Measurements from ENCODE around the gene SEZ6. TPM values are rescaled to one million over a fixed set of nuclear protein-coding genes. Genes with fewer than 3 reads are reported as not detected.

Gene SEZ6
- total RNA-seq, 1 experiment from 2014 or later = not detected

DNA sequence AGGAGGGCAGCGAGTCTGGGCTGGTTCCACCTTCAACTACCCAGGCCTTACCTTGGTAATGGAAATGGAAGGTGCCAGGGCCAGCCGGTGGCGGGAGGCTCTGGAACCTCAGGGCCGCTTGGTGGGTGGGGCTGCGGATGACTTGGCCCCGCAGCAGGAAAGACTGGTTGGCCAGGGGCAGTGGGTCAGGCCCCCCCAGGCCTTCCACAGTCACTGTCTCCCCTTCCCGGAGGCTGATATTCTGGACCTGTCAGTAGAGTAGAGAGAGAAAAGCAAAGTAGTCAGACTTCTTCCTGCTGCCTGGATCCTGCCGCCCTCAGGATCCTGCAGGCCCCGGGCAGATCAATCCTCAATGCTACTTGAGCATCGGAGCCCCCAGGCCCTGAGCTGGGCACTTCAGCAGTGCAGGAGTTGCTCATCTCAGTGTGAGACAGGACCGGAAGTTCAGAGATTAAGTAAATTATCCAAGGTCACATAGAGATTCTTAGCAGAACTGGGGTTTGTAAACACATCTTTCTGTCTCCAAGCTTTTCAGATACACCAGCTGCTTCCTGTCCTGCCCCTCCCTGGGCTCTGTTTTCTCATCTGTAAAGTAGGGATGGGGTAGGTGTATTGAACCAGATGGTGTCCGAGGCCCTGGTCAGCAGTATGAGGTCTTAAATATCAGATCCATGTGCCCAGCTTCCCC, 36.0 kb downstream of the SEZ6 start:
- Histone ChIP-seq H3K4me3 (no peak overlapping the region), H3K27ac (no peak overlapping the region), H3K79me2 (ENCODE audit: low read depth) (no peaks in the 10 kb centered on the region), H3F3A (ENCODE audit: insufficient read depth, low read depth) (no peaks in the 10 kb centered on the region), H3K9me3 (ENCODE audit: insufficient read depth, low read depth) (no peaks in the 10 kb centered on the region), H3K9me2 (ENCODE audit: insufficient read depth) (no peaks in the 10 kb centered on the region), H3K36me3 (ENCODE audit: low read depth) (no peaks in the 10 kb centered on the region), H4K20me1 (ENCODE audit: insufficient read depth) (no peaks in the 10 kb centered on the region), H3K4me1 (replicated peaks; ENCODE audit: insufficient read depth) (peaks cover 11% of the 10 kb centered on the region; the same call in 1 of the 2 replicates), H2AFZ (no peak overlapping the region), H3K27me3 (ENCODE audit: insufficient read depth, low read depth) (0 out of 2 replicates have a peak, but pooled peaks cover 6% of the 10 kb centered on the region), H3K4me2 (no peak overlapping the region)
- no peak for TF ChIP-seq EZH2 (IDR thresholded peaks at IDR 0.05; ENCODE audit: low read depth)
- TF ChIP-seq, protein P1, sequence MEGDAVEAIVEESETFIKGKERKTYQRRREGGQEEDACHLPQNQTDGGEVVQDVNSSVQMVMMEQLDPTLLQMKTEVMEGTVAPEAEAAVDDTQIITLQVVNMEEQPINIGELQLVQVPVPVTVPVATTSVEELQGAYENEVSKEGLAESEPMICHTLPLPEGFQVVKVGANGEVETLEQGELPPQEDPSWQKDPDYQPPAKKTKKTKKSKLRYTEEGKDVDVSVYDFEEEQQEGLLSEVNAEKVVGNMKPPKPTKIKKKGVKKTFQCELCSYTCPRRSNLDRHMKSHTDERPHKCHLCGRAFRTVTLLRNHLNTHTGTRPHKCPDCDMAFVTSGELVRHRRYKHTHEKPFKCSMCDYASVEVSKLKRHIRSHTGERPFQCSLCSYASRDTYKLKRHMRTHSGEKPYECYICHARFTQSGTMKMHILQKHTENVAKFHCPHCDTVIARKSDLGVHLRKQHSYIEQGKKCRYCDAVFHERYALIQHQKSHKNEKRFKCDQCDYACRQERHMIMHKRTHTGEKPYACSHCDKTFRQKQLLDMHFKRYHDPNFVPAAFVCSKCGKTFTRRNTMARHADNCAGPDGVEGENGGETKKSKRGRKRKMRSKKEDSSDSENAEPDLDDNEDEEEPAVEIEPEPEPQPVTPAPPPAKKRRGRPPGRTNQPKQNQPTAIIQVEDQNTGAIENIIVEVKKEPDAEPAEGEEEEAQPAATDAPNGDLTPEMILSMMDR (conservative IDR thresholded peaks at IDR 0.05) = no peak
- intact Hi-C loops (cut with micrococcal nuclease; ENCODE audit: unreplicated experiment) = loop anchor here (5.0 kb wide), 1 partner anchor 397 kb away; no protein-coding TSS in a partner anchor
- ChIA-PET CTCF (no interaction called here), POLR2A (ENCODE audit: unreplicated experiment) (no interaction called here)
- BruUV-seq (replicated peaks) = no TSS peak
- DNase-seq = peak in 1 of 2 experiments; percentile 53

DNA sequence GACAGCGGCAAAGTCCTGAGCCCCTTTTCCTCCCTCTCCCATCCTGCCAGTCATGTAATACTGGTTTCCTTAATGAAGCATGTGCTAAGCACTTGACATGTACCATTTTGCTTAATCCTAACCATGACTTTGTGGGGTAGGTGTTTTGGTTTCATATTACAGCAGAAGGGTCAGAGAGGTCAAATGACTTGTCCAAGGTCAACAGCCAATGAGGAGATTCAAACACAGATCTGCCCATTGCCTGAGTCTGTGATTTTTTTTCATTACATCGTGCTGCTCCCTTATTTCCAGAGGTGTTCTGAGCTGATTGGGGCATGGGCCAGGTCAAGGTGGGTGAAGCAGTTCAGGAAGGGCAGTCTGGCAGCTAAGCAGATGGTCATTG, 36.9 kb downstream of the SEZ6 start:
- Histone ChIP-seq H3K36me3 (ENCODE audit: low read depth) (no peaks in the 10 kb centered on the region), H3F3A (ENCODE audit: insufficient read depth, low read depth) (0 out of 2 replicates have a peak, but pooled peaks cover 5% of the 10 kb centered on the region), H3K4me2 (no peak overlapping the region), H3K9me2 (ENCODE audit: insufficient read depth) (no peaks in the 10 kb centered on the region), H3K9me3 (ENCODE audit: insufficient read depth, low read depth) (no peaks in the 10 kb centered on the region), H3K27ac (no peak overlapping the region), H3K79me2 (ENCODE audit: low read depth) (no peaks in the 10 kb centered on the region), H3K4me3 (no peak overlapping the region), H3K4me1 (replicated peaks; ENCODE audit: insufficient read depth) (peaks cover 11% of the 10 kb centered on the region; the same call in 1 of the 2 replicates), H4K20me1 (ENCODE audit: insufficient read depth) (no peaks in the 10 kb centered on the region), H2AFZ (no peak overlapping the region), H3K27me3 (ENCODE audit: insufficient read depth, low read depth) (0 out of 2 replicates have a peak, but pooled peaks cover 5% of the 10 kb centered on the region)
- CTCF ChIA-PET = no interaction called here
- POLR2A ChIA-PET (ENCODE audit: unreplicated experiment) = no interaction called here
- no TSS peak for BruUV-seq (replicated peaks)
- intact Hi-C loops (cut with micrococcal nuclease; ENCODE audit: unreplicated experiment) = loop anchor here (5.0 kb wide), 1 partner anchor 398 kb away; no protein-coding TSS in a partner anchor
- TF ChIP-seq, protein P1 (conservative IDR thresholded peaks at IDR 0.05) = no peak
- TF ChIP-seq EZH2 (IDR thresholded peaks at IDR 0.05; ENCODE audit: low read depth) = no peak
- no peak for DNase-seq

DNA sequence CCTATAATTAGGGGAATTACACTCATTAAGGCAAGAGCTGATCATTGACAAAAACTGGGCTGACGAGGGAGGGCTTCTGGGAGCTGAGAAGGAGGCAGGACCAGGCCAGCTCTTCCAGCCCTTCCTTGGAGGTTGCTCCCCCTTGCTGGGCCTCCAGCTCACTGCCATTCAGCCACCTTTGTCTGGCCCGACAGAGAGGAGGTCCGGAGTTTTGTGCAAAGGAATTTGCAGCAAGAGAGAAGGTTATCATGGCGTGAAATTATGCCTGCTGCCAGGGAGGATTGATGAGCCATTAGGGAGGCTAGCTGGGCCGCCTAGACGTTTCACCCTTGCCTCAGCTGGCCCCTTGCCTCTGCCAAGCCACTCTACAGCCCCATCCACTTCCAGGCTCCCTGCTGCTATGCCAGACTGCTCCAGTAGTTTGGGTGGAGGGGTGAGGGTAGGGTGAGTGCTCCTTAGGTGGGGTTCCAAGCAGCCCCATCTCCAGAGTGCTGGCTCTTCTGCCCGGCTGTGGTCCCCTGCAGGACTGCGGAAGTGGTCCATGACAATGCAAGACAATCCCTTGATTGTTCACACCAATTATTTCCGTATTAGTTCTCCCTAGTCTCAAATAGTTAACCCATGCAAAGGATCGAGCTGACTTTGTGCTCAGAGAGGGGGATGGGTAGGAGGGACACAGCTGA, 37.5 kb downstream of the SEZ6 start:
- intact Hi-C loops (cut with micrococcal nuclease; ENCODE audit: unreplicated experiment) = loop anchor here (5.0 kb wide), 1 partner anchor 399 kb away; no protein-coding TSS in a partner anchor
- TF ChIP-seq, protein P1 (conservative IDR thresholded peaks at IDR 0.05) = no peak
- TF ChIP-seq EZH2 (IDR thresholded peaks at IDR 0.05; ENCODE audit: low read depth) = no peak
- no peak overlapping the region for H2AFZ ChIP-seq
- no peaks in the 10 kb centered on the region for H4K20me1 ChIP-seq (ENCODE audit: insufficient read depth)
- peaks cover 11% of the 10 kb centered on the region; the same call in 1 of the 2 replicates for H3K4me1 ChIP-seq (replicated peaks; ENCODE audit: insufficient read depth)
- BruUV-seq (replicated peaks) = no TSS peak
- no peak overlapping the region for H3K27ac ChIP-seq
- H3K27me3 ChIP-seq (ENCODE audit: insufficient read depth, low read depth) = 0 out of 2 replicates have a peak, but pooled peaks cover under 1% of the 10 kb centered on the region
- H3K36me3 ChIP-seq (ENCODE audit: low read depth) = no peaks in the 10 kb centered on the region
- peaks cover 5% of the 10 kb centered on the region; the same call in 1 of the 2 replicates for H3F3A ChIP-seq (ENCODE audit: insufficient read depth, low read depth)
- no peaks in the 10 kb centered on the region for H3K79me2 ChIP-seq (ENCODE audit: low read depth)
- DNase-seq = no peak
- no peaks in the 10 kb centered on the region for H3K9me2 ChIP-seq (ENCODE audit: insufficient read depth)
- H3K4me2 ChIP-seq = no peak overlapping the region
- no peaks in the 10 kb centered on the region for H3K9me3 ChIP-seq (ENCODE audit: insufficient read depth, low read depth)
- CTCF ChIA-PET = interaction anchor here (1.3 kb wide), 1 partner anchor 148 kb away, joined by 3 read pairs; no protein-coding TSS in a partner anchor
- H3K4me3 ChIP-seq = no peak overlapping the region
- POLR2A ChIA-PET (ENCODE audit: unreplicated experiment) = interaction anchor here (0.6 kb wide), 1 partner anchor 48 kb away, joined by 3 read pairs; no protein-coding TSS in a partner anchor

Measured in PC-9 (cell line).